GM21529 (cell line): ENCODE measurements around the gene RALGAPB.

Experiments
- ATAC-seq: cut with Tn5 transposase; IDR thresholded peaks from one replicate; pipeline ENCODE4 v1.9.1; 2021; ENCODE audit not compliant: unreplicated experiment

Gene RALGAPB

GRCh38 chr20:38545771-38546170 lies 73.1 kb downstream of the RALGAPB start:
- no peak for ATAC-seq

GRCh38 chr20:38547288-38548085 lies 74.8 kb downstream of the RALGAPB start:
- ATAC-seq: no peak

GRCh38 chr20:38548356-38549083 lies 75.9 kb downstream of the RALGAPB start:
- ATAC-seq: no peak

GRCh38 chr20:38550274-38550673 lies 77.6 kb downstream of the RALGAPB start:
- no peak for ATAC-seq

- ATAC-seq: no peak
Measured at GRCh38 chr20:38551056-38551626, 78.5 kb downstream of the RALGAPB start.

- no peak for ATAC-seq
Measured at GRCh38 chr20:38554986-38555385, 82.3 kb downstream of the RALGAPB start.

- no peak for ATAC-seq
Measured at GRCh38 chr20:38555395-38555794, 82.8 kb downstream of the RALGAPB start.

GRCh38 chr20:38557174-38557573 lies 84.5 kb downstream of the RALGAPB start:
- ATAC-seq: no peak

- ATAC-seq: no peak
Measured at GRCh38 chr20:38558596-38559360, 86.1 kb downstream of the RALGAPB start.

- ATAC-seq: no peak
Measured at GRCh38 chr20:38559764-38560163, 87.1 kb downstream of the RALGAPB start.

- no peak for ATAC-seq
Measured at GRCh38 chr20:38563802-38564431, 91.3 kb downstream of the RALGAPB start.

GRCh38 chr20:38564680-38565079 lies 92.0 kb downstream of the RALGAPB start:
- ATAC-seq: no peak

GRCh38 chr20:38566036-38566598 lies 93.5 kb downstream of the RALGAPB start:
- no peak for ATAC-seq

GRCh38 chr20:38569747-38570525 lies 97.3 kb downstream of the RALGAPB start:
- ATAC-seq: no peak

- ATAC-seq: no peak
Measured at GRCh38 chr20:38573413-38573812, 100.8 kb downstream of the RALGAPB start.

GRCh38 chr20:38579219-38579910 lies 106.7 kb downstream of the RALGAPB start:
- no peak for ATAC-seq

GRCh38 chr20:38579921-38580320 lies 107.3 kb downstream of the RALGAPB start:
- ATAC-seq: no peak

GRCh38 chr20:38581013-38581412 lies 108.4 kb downstream of the RALGAPB start, which contains the start of gene ADIG:
TSS of gene ADIG (plus strand) at chr20:38581197. CDS start at chr20:38581251, 54 bp downstream.
- no peak for ATAC-seq

GRCh38 chr20:38581830-38582358 lies 109.3 kb downstream of the RALGAPB start:
- no peak for ATAC-seq
